ENCODE measurements around the gene COX7A2L. TPM values are rescaled to one million over a fixed set of nuclear protein-coding genes. Genes with fewer than 3 reads are reported as not detected.

The COX7A2L gene
- total and polyA plus RNA-seq, 2 donors (not counting 1 experiment from before 2014, with no cell fraction given), result 39.4 to 66.7 TPM

GRCh38 chr2:42367835-42368234, 6.8 kb upstream of the COX7A2L start:
- no peaks in the 10 kb centered on the region for H3K27me3 ChIP-seq (replicated peaks in 1 of 4; ENCODE audit: control extremely low read depth in 1 of 4, control insufficient read depth in 3 of 4, insufficient read depth in 4 of 4, low read length in 3 of 4)
- no peak for TF ChIP-seq EZH2 (IDR thresholded peaks at IDR 0.05; ENCODE audit: borderline replicate concordance, insufficient read depth, low read depth, low read length, poor library complexity, severe bottlenecking)
- no peak for TF ChIP-seq CTCF (IDR thresholded peaks at IDR 0.05)
- H3K4me3 ChIP-seq (ENCODE audit: control extremely low read depth in 1 of 5, extremely low read depth in 1 of 5, insufficient read depth in 1 of 5, low read depth in 2 of 5, low read length in 4 of 5), result no peak overlapping the region
- WGBS (ENCODE audit: insufficient coverage), result 90% methylated on average over 2 of the region's 3 CpGs
- no peaks in the 10 kb centered on the region for H3K4me1 ChIP-seq (ENCODE audit: control insufficient read depth in 2 of 2, insufficient read depth in 2 of 2, low read length in 2 of 2)
- H3K9me3 Mint-ChIP-seq (ENCODE audit: insufficient read depth), result no peaks in the 10 kb centered on the region
- no peaks in the 10 kb centered on the region for H3K79me2 ChIP-seq (ENCODE audit: control insufficient read depth, insufficient read depth, low read length)
- ATAC-seq (ENCODE audit: low read depth), result no peak
- H3K27ac ChIP-seq (ENCODE audit: low read length in 2 of 2), result no peak overlapping the region
- H3K9me3 ChIP-seq (ENCODE audit: control extremely low read depth in 1 of 3, control insufficient read depth in 2 of 3, insufficient read depth in 1 of 3, low read length in 2 of 3), result no peaks in the 10 kb centered on the region
- CTCF ChIA-PET, result no interaction called here
- H3K4me1 Mint-ChIP-seq, result no peaks in the 10 kb centered on the region
- no peaks in the 10 kb centered on the region for H4K20me1 ChIP-seq (ENCODE audit: control insufficient read depth, insufficient read depth, low read length, poor library complexity, severe bottlenecking)
- DNase-seq, result no peak
- no peak overlapping the region for H2AFZ ChIP-seq (ENCODE audit: insufficient read depth, low read depth, low read length, poor library complexity, severe bottlenecking)
- peaks cover 11% of the 10 kb centered on the region for H3K27me3 Mint-ChIP-seq
- H3K4me2 ChIP-seq (replicated peaks; ENCODE audit: low read depth, low read length, poor library complexity, severe bottlenecking), result no peak overlapping the region
- no peaks in the 10 kb centered on the region for H3K36me3 ChIP-seq (replicated peaks in 1 of 2; ENCODE audit: control extremely low read depth in 1 of 2, control insufficient read depth in 1 of 2, extremely low read depth in 1 of 2, insufficient read depth in 2 of 2, low read length in 1 of 2)
- POLR2A ChIA-PET, result no interaction called here
- no peak overlapping the region for H3K4me3 Mint-ChIP-seq
- no peak overlapping the region for H3K27ac Mint-ChIP-seq
- no peak overlapping the region for H3K9ac ChIP-seq (ENCODE audit: low read length)
- intact Hi-C loops (cut with micrococcal nuclease), result no loop called here

- Histone ChIP-seq H3K27ac (ENCODE audit: low read length in 2 of 2) (no peak overlapping the region), H3K27me3 (replicated peaks in 1 of 4; ENCODE audit: control extremely low read depth in 1 of 4, control insufficient read depth in 3 of 4, insufficient read depth in 4 of 4, low read length in 3 of 4) (no peaks in the 10 kb centered on the region), H3K4me3 (ENCODE audit: control extremely low read depth in 1 of 5, extremely low read depth in 1 of 5, insufficient read depth in 1 of 5, low read depth in 2 of 5, low read length in 4 of 5) (no peak overlapping the region), H3K4me2 (replicated peaks; ENCODE audit: low read depth, low read length, poor library complexity, severe bottlenecking) (no peak overlapping the region), H3K9ac (ENCODE audit: low read length) (no peak overlapping the region), H4K20me1 (ENCODE audit: control insufficient read depth, insufficient read depth, low read length, poor library complexity, severe bottlenecking) (no peaks in the 10 kb centered on the region), H3K36me3 (replicated peaks in 1 of 2; ENCODE audit: control extremely low read depth in 1 of 2, control insufficient read depth in 1 of 2, extremely low read depth in 1 of 2, insufficient read depth in 2 of 2, low read length in 1 of 2) (no peaks in the 10 kb centered on the region), H3K79me2 (ENCODE audit: control insufficient read depth, insufficient read depth, low read length) (no peaks in the 10 kb centered on the region), H3K9me3 (ENCODE audit: control extremely low read depth in 1 of 3, control insufficient read depth in 2 of 3, insufficient read depth in 1 of 3, low read length in 2 of 3) (no peaks in the 10 kb centered on the region), H3K4me1 (ENCODE audit: control insufficient read depth in 2 of 2, insufficient read depth in 2 of 2, low read length in 2 of 2) (peaks cover 4 to 6% of the 10 kb centered on the region in 2 donors), H2AFZ (ENCODE audit: insufficient read depth, low read depth, low read length, poor library complexity, severe bottlenecking) (no peak overlapping the region)
- no peak for TF ChIP-seq CTCF (IDR thresholded peaks at IDR 0.05)
- TF ChIP-seq EZH2 (IDR thresholded peaks at IDR 0.05; ENCODE audit: borderline replicate concordance, insufficient read depth, low read depth, low read length, poor library complexity, severe bottlenecking), result no peak
- peaks cover 8% of the 10 kb centered on the region for H3K4me1 Mint-ChIP-seq
- DNase-seq (no peak), ATAC-seq (ENCODE audit: low read depth) (no peak)
- H3K27ac Mint-ChIP-seq, result no peak overlapping the region
- ChIA-PET POLR2A (no interaction called here), CTCF (no interaction called here)
- H3K9me3 Mint-ChIP-seq (ENCODE audit: insufficient read depth), result no peaks in the 10 kb centered on the region
- H3K4me3 Mint-ChIP-seq, result no peak overlapping the region
- H3K27me3 Mint-ChIP-seq, result peaks cover 11% of the 10 kb centered on the region
- intact Hi-C loops (cut with micrococcal nuclease), result no loop called here
Measured at GRCh38 chr2:42366411-42366810, 5.4 kb upstream of the COX7A2L start.
